ENCODE measurements around the gene MCU.

Gene MCU

GRCh38 chr10:72810976-72811375, 119.0 kb downstream of the MCU start:
- DNase-seq = no peak

DNA sequence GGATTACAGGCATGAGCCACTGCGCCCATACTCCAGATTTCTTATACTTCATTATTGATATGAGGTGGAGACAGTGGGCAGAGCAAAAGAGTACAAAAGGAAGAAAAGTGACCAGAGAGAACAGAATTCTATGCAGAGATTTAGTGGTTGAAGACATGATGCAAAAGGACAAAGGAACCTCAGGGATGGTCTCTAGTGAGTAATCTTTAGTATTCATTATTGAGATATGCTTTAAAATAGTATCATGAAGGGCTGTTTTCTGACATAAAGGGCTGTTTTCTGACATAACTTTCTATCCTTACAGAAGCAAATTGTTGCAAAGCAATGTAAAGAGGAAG, 120.4 kb downstream of the MCU start:
- DNase-seq = no peak

GRCh38 chr10:72812753-72813430, 120.9 kb downstream of the MCU start:
- DNase-seq = no peak

DNA sequence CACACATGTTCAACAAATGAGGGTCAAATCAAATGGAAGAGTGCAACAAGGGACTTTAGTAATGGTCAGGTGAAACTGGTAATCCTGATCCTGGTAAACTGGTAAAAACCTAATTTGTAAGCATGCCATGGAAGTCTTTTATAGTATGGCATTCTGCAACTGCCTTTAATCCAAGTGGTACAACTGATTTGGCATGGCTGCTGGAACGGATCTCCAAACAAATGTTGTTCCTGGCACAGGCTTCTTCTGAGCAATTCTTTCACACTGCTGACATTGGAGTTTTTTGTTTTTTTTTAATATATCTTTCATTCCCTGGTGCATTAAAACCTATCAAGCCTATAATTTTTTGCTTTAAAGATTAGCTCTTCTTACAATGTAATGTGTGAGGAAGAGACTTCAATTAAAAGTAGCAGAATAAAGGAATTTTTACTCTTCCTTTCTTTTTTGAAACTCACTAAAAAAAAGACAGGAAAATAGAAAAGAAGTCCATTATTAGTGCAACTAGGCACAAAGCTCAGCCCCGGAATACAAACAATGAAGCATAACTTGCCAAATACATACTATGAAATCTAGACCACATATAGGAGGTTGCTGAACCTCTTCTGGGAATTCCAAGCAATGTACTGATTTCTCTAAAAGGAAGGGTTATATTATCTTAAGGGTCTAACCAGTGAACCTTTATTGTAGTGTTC, 122.3 kb downstream of the MCU start:
- no peak for DNase-seq

DNA sequence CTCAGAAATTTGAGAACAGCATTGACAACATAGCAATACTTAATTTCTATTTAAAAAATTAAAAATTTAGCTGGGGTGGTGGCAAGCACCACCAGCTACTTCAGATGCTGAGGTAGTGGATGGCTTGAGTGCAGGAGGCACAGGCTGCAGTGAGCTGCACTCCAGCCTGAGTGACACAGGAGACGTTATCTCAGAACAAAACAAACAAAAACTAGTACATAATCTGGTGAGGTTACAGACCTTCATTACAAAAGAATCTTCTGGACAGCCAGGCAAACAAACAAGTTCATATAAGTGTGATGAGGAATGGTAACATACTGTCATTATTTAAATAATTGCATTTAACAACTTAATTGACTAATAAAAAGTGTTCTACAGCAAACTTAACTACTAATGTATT, 124.6 kb downstream of the MCU start:
- DNase-seq = no peak

GRCh38 chr10:72818076-72818475, 126.1 kb downstream of the MCU start:
- DNase-seq = no peak

GRCh38 chr10:72819053-72819452, 127.1 kb downstream of the MCU start:
- DNase-seq = no peak

- DNase-seq = no peak
These were observed 129.7 kb downstream of the MCU start for GRCh38 chr10:72821606-72822005.

GRCh38 chr10:72822342-72822986, 130.5 kb downstream of the MCU start:
- no peak for DNase-seq

GRCh38 chr10:72825163-72825562, 133.2 kb downstream of the MCU start:
- no peak for DNase-seq

GRCh38 chr10:72826346-72826745, 134.4 kb downstream of the MCU start:
- no peak for DNase-seq

DNA sequence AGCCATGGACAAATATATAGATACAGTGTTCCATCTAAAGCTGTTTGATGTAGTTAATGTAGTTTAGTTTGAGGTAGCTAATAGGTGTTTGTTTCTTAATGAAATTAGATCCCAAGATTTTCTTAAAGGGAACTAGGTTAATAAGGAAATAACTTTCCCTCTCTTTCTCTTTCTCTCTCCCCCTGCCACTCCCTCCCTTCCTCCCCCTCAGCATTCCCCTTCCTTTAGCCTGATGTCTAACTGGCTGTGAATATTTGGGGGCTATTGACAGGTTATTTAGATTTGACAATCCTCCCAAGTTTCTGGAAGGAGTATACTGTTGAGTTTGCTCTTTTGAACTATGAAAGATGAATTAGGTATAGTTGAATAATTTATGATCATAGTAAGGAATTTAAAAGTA, 136.4 kb downstream of the MCU start:
- DNase-seq = no peak

DNA sequence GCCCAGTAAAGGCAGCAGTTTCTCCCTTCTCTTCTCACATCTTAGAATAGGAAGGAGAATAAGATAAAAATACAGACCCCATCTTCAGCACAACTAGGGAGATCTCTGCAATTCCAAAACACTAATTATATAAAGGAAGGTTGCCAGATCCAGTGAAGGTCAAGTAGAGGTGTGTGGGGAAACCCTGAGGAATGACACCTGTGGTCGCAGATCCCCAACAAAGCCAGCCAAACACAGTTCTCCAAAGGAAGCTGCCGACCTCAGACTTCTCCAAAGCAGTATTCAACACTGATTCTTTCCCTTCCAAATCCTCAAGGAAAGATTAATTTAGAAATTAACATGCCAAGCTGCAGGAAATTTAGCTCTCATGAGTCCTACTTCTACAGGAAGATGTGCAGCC, 138.7 kb downstream of the MCU start:
- no peak for DNase-seq

DNA sequence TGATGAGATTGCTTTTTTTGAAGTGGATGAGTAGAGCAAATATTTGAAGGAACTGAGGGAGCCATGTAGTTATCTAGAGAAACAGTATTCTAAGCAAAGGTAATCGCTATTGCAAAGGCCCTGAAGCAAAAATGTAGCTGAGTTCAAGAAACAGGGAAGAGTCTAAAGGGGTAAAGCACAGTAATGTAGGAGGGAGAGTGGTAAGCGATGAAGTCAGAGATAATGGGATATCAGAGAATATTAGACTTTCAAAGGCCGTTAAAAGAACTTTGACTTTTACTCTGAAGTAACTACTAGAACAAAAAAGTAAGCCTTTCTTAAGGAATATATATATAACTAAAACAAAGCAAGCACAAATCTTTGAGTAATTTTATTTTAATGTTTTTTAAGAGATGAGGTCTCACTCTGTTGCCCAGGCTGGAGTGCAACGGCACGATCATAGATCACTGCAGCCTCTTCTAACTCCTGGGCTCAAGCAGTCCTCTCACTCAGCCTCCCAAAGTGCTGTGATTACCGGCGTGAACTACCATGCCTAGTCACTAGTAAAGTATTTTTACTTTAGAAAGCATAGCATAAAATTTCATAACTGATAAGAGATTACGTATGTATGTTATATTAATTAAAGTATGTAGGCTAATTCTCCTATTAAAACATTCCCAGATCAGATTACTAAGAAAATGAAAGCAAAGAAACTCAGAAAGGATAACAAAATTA, 139.9 kb downstream of the MCU start:
- no peak for DNase-seq

DNA sequence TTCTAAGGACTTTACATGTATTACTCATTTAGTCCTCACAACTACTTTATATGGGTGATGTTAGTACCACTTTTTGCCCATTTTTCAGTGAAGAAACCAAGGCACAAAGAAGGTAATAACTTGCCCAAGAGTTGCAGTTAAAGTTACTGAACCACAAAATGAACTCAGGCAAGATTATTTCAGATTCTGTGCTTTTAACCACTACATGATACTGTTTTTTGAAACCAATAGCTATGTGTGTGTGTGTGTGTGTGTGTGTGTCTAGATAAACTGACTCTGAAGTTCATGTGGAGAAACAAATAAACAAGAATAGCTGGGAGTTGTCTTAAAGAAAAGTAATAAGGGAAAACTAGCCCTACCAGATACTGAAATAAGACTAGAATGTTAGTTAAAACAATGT, 140.8 kb downstream of the MCU start:
- DNase-seq = no peak

- DNase-seq = peak; percentile 16
These were observed 142.4 kb downstream of the MCU start for GRCh38 chr10:72834183-72834825.

DNA sequence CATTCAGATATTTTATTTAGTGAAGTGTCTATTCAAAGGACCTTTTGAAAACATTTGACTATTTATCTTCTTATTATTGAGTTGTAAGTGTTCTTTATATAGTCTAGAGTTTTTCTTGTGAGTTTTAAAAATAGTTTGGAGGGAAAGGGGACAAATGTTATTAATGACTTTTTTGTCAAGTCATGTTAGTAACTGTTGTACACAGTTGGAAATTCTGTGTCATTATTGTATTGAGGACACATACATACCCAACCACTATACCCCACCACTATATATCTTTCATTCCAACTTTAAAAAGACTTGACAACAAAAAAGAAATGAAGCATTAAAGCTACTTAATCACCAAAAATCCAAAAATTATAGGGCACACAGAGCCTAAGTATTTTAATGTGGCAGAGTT, 148.4 kb downstream of the MCU start:
- DNase-seq = no peak

DNA sequence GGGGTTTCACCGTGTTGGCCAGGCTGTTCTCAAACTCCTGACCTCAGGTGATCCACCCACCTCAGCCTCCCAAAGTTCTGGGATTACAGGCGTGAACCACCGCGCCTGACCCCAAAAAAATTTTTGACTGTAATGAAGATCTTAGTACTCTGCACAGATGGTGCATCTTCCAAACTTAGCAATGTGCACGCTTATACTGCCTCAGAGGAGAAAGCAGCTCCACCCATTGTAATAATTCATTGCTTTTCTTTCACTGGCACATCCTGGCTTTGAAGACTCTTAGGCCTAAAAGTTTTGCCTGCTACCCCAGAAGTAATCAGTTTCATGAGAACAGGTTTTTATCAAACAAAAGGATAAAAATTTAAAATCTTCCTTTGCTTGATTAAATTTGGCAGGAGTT, 149.5 kb downstream of the MCU start:
- DNase-seq = no peak

- no peak for DNase-seq
These were observed 150.2 kb downstream of the MCU start for GRCh38 chr10:72842164-72842563.

DNA sequence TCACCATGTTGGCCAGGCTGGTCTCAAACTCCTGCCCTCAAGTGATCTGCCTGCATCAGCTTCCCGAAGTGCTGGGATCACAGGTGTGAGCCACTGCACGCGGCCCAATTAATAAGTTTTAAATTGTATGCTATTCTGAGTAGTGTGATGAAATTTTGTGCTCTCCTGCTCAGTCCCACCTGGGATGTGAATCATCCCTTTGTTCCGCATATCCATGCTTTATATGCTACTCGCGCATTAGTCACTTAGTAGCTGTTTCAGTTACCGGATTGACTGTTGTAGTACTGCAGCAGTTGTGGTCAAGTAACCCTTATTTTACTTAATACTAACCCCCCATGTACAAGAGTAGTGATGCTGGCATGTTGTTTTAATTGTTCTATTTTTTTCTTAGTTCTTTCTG, 154.3 kb downstream of the MCU start:
- DNase-seq = no peak

- no peak for DNase-seq
These were observed 155.7 kb downstream of the MCU start for GRCh38 chr10:72847681-72848080.

DNA sequence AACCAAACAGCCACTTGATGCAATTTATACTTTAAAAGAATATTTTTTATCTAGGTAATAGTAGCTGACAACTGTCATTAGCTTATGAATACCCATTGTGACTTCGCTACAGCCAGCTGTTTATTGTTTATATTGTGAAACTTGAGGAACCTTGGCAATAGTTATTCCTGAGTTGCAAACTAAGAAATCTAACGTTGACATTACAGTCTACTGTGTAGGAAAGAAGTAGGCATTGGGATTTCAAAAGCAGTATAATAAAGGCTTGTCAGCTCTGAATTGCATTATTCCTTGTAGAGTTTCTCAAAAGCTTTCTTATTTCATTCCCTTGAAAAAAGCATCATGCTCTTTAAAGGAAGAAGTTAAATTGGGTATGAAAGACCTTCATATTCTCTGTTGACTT, 158.9 kb downstream of the MCU start:
- no peak for DNase-seq

- DNase-seq = no peak
These were observed 159.6 kb downstream of the MCU start for GRCh38 chr10:72851509-72851908.

Measured in activated naive CD4-positive, alpha-beta T cell treated with Interleukin-2 at 50 U/mL for 16 hours (primary cell).